Measurements from ENCODE around the gene CRELD2.
A peak's percentile ranks its signal among the peaks of the same experiment; 100 is the strongest.

DNA sequence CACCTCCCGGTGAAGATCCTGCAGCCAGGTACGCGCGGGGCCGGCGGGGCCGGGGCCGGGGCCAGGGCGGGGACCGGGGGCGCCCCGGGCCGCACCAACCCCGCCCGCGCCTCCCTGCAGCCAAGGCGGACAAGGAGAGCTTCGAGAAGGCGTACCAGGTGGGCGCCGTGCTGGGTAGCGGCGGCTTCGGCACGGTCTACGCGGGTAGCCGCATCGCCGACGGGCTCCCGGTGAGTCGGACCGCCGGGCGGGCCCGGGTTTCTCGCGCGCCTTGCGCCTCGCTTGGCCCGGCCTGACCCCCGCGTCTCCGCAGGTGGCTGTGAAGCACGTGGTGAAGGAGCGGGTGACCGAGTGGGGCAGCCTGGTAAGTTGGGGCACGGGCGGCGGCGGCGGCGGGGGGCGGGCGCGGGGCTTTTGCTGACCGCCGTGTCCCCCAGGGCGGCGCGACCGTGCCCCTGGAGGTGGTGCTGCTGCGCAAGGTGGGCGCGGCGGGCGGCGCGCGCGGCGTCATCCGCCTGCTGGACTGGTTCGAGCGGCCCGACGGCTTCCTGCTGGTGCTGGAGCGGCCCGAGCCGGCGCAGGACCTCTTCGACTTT is 42.7 kb downstream of the CRELD2 start:
- TF ChIP-seq SP1 (IDR thresholded peaks at IDR 0.05) (no peak), FOXA1 (IDR thresholded peaks at IDR 0.05) (no peak), FOXK2 (IDR thresholded peaks at IDR 0.05) (no peak), HDGF (IDR thresholded peaks at IDR 0.05; ENCODE audit: borderline replicate concordance) (no peak), TARDBP (IDR thresholded peaks at IDR 0.05) (no peak), FOXM1 (IDR thresholded peaks at IDR 0.05; ENCODE audit: borderline replicate concordance) (no peak), ARNT (IDR thresholded peaks at IDR 0.05) (no peak), BHLHE40 (IDR thresholded peaks at IDR 0.05; ENCODE audit: borderline replicate concordance) (no peak), CTBP1 (IDR thresholded peaks at IDR 0.05; ENCODE audit: borderline replicate concordance) (no peak), L3MBTL2 (conservative IDR thresholded peaks at IDR 0.05) (0 out of 2 replicates have a peak, but pooled peaks have one; percentile 24), NFRKB (IDR thresholded peaks at IDR 0.05) (no peak)
- TF ChIP-seq, protein P1, sequence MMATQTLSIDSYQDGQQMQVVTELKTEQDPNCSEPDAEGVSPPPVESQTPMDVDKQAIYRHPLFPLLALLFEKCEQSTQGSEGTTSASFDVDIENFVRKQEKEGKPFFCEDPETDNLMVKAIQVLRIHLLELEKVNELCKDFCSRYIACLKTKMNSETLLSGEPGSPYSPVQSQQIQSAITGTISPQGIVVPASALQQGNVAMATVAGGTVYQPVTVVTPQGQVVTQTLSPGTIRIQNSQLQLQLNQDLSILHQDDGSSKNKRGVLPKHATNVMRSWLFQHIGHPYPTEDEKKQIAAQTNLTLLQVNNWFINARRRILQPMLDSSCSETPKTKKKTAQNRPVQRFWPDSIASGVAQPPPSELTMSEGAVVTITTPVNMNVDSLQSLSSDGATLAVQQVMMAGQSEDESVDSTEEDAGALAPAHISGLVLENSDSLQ (IDR thresholded peaks at IDR 0.05) = no peak
